K562 (cell line): ENCODE data around the gene PLEKHO1. TPM values are rescaled to one million over a fixed set of nuclear protein-coding genes. Genes with fewer than 3 reads are reported as not detected.

ENCODE experiments used
- HIVEP1 ChIP-seq: fragments of 250-450 bp; sonication (Bioruptor Pico); IDR thresholded peaks from 2 replicates; pipeline ENCODE4 v1.4.0; 2020; ENCODE audit warnings: mild to moderate bottlenecking
- MAFK ChIP-seq: IDR thresholded peaks from 2 replicates; pipeline ENCODE4 v1.6.1; 2011; ENCODE audit warnings: low read length, improper control_type of control experiment
- RCOR1 ChIP-seq, 2 experiments: IDR thresholded peaks; 2 replicates each; pipeline ENCODE4 v1.6.1; 2012; ENCODE audit warnings: low read depth in 2 of 2, low read length in 2 of 2, borderline replicate concordance in 1 of 2, improper control_type of control experiment in 1 of 2
- RFX7 ChIP-seq: fragments of 250-450 bp; sonication (Bioruptor Pico); IDR thresholded peaks from 2 replicates; pipeline ENCODE4 v1.5.1; 2021; ENCODE audit warnings: mild to moderate bottlenecking
- SP1 ChIP-seq: sonication (generic); formaldehyde crosslinking; IDR thresholded peaks from 2 replicates; pipeline ENCODE4 v1.8.1; 2022; ENCODE audit warnings: mild to moderate bottlenecking, missing genetic modification reagents
- ZNF584 ChIP-seq: fragments of 200-800 bp; sonication (Bioruptor generic); IDR thresholded peaks from 2 replicates; pipeline ENCODE4 v1.6.1; 2016; ENCODE audit warnings: low read depth, mild to moderate bottlenecking, missing genetic modification characterization, missing compliant biosample characterization
- polyA plus RNA-seq, 8 experiments: library from polyadenylated mRNA; depleted of rRNA in 4 of 8; stranded (reverse) in 5 of 8; unstranded in 3 of 8; fragments of >200 nt; fragmentation: Nextera tagmentation in 2 of 8; fragmentation: Illumina TruSeq in 1 of 8; extraction: Ambion mirVana in 2 of 8; extraction: Trizol in 1 of 8; gene quantifications; 2 replicates each; pipeline versions ENCODE4 v1.2.1 to v1.2.3, GENCODE V29; 2011 to 2014; ENCODE audit warnings: inconsistent platforms in 1 of 8, missing spikeins in 1 of 8
- total RNA-seq, 7 experiments: library from RNA; depleted of rRNA in 6 of 7; stranded (reverse); fragments of >200 nt in 6 of 7; fragmentation: Illumina TruSeq in 2 of 7; extraction: Trizol in 2 of 7; gene quantifications; 2 replicates each; pipeline versions ENCODE4 v1.2.1 to v1.2.3, GENCODE V29; 2011 to 2021; ENCODE audit warnings: low replicate concordance in 1 of 7
- TF ChIP-seq, protein P1 (sequence below): fragments of 450-650 bp; IDR thresholded peaks from 2 replicates; pipeline ENCODE4 v1.6.1; 2016; ENCODE audit warnings: mild to moderate bottlenecking, moderate library complexity
- TF ChIP-seq, protein P2 (sequence below): fragments of 450-650 bp; formaldehyde crosslinking; IDR thresholded peaks from 2 replicates; pipeline ENCODE4 v1.4.0; 2020; ENCODE audit warnings: mild to moderate bottlenecking, moderate library complexity
- TF ChIP-seq, protein P3 (sequence below): fragments of 450-650 bp; IDR thresholded peaks from 2 replicates; pipeline ENCODE4 v1.6.1; 2016; ENCODE audit warnings: mild to moderate bottlenecking
- TF ChIP-seq, protein P4 (sequence below): sonication (generic); formaldehyde crosslinking; IDR thresholded peaks from 2 replicates; pipeline ENCODE4 v1.8.0; 2022; ENCODE audit warnings: missing genetic modification reagents, mild to moderate bottlenecking, moderate library complexity, borderline replicate concordance

The PLEKHO1 gene
- total and polyA plus RNA-seq, 9 of the 15 experiments (the other 6 are each of a cell fraction or from before 2014, with no cell fraction given) = 0.39 to 16.2 (median 9.6) TPM

DNA sequence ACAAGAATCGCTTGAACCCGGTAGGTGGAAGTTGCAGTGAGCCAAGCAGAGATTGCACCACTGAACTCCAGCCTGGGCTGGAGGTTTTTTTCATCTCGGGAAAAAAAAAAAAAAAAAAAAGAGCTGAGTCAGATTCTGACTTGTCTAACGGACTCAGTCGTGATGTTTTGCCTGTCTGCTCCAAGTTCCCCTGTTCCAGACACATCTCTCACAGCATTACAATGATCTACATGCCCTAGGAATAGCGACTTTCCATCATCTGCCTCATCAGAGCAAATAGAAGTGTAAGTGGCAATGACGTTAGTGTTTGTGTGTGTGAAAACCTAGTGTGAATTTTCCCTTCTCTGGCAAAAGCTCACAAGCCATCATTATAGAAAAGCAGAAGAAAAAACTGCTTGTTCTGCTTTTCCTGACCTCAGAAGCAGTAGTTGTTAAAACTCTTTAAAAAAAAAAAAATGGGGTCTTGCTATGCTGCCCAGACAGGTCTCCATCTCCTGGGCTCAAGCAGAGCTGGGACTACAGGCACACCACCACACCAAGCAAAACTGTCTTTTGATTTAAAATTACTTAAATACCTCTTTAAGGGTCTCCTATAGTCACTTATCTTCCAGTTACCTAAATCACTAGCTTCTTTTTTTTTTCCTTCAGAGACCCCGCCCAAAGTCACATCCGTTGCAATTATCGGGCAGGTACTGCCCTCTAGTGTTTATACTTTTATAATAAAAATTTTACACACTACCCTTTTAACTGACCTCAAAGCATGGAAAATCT, 37.3 kb downstream of the PLEKHO1 start (continued):
- TF ChIP-seq, protein P1, sequence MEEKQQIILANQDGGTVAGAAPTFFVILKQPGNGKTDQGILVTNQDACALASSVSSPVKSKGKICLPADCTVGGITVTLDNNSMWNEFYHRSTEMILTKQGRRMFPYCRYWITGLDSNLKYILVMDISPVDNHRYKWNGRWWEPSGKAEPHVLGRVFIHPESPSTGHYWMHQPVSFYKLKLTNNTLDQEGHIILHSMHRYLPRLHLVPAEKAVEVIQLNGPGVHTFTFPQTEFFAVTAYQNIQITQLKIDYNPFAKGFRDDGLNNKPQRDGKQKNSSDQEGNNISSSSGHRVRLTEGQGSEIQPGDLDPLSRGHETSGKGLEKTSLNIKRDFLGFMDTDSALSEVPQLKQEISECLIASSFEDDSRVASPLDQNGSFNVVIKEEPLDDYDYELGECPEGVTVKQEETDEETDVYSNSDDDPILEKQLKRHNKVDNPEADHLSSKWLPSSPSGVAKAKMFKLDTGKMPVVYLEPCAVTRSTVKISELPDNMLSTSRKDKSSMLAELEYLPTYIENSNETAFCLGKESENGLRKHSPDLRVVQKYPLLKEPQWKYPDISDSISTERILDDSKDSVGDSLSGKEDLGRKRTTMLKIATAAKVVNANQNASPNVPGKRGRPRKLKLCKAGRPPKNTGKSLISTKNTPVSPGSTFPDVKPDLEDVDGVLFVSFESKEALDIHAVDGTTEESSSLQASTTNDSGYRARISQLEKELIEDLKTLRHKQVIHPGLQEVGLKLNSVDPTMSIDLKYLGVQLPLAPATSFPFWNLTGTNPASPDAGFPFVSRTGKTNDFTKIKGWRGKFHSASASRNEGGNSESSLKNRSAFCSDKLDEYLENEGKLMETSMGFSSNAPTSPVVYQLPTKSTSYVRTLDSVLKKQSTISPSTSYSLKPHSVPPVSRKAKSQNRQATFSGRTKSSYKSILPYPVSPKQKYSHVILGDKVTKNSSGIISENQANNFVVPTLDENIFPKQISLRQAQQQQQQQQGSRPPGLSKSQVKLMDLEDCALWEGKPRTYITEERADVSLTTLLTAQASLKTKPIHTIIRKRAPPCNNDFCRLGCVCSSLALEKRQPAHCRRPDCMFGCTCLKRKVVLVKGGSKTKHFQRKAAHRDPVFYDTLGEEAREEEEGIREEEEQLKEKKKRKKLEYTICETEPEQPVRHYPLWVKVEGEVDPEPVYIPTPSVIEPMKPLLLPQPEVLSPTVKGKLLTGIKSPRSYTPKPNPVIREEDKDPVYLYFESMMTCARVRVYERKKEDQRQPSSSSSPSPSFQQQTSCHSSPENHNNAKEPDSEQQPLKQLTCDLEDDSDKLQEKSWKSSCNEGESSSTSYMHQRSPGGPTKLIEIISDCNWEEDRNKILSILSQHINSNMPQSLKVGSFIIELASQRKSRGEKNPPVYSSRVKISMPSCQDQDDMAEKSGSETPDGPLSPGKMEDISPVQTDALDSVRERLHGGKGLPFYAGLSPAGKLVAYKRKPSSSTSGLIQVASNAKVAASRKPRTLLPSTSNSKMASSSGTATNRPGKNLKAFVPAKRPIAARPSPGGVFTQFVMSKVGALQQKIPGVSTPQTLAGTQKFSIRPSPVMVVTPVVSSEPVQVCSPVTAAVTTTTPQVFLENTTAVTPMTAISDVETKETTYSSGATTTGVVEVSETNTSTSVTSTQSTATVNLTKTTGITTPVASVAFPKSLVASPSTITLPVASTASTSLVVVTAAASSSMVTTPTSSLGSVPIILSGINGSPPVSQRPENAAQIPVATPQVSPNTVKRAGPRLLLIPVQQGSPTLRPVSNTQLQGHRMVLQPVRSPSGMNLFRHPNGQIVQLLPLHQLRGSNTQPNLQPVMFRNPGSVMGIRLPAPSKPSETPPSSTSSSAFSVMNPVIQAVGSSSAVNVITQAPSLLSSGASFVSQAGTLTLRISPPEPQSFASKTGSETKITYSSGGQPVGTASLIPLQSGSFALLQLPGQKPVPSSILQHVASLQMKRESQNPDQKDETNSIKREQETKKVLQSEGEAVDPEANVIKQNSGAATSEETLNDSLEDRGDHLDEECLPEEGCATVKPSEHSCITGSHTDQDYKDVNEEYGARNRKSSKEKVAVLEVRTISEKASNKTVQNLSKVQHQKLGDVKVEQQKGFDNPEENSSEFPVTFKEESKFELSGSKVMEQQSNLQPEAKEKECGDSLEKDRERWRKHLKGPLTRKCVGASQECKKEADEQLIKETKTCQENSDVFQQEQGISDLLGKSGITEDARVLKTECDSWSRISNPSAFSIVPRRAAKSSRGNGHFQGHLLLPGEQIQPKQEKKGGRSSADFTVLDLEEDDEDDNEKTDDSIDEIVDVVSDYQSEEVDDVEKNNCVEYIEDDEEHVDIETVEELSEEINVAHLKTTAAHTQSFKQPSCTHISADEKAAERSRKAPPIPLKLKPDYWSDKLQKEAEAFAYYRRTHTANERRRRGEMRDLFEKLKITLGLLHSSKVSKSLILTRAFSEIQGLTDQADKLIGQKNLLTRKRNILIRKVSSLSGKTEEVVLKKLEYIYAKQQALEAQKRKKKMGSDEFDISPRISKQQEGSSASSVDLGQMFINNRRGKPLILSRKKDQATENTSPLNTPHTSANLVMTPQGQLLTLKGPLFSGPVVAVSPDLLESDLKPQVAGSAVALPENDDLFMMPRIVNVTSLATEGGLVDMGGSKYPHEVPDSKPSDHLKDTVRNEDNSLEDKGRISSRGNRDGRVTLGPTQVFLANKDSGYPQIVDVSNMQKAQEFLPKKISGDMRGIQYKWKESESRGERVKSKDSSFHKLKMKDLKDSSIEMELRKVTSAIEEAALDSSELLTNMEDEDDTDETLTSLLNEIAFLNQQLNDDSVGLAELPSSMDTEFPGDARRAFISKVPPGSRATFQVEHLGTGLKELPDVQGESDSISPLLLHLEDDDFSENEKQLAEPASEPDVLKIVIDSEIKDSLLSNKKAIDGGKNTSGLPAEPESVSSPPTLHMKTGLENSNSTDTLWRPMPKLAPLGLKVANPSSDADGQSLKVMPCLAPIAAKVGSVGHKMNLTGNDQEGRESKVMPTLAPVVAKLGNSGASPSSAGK = 0 out of 2 replicates have a peak, but pooled peaks have one; percentile 7
- TF ChIP-seq, protein P2, sequence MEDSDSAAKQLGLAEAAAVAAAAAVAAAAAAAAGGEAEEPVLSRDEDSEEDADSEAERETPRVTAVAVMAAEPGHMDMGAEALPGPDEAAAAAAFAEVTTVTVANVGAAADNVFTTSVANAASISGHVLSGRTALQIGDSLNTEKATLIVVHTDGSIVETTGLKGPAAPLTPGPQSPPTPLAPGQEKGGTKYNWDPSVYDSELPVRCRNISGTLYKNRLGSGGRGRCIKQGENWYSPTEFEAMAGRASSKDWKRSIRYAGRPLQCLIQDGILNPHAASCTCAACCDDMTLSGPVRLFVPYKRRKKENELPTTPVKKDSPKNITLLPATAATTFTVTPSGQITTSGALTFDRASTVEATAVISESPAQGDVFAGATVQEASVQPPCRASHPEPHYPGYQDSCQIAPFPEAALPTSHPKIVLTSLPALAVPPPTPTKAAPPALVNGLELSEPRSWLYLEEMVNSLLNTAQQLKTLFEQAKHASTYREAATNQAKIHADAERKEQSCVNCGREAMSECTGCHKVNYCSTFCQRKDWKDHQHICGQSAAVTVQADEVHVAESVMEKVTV (CRISPR knock-in tag) = peak; percentile 72
- peak; percentile 86 for TF ChIP-seq MAFK
- TF ChIP-seq, protein P3, sequence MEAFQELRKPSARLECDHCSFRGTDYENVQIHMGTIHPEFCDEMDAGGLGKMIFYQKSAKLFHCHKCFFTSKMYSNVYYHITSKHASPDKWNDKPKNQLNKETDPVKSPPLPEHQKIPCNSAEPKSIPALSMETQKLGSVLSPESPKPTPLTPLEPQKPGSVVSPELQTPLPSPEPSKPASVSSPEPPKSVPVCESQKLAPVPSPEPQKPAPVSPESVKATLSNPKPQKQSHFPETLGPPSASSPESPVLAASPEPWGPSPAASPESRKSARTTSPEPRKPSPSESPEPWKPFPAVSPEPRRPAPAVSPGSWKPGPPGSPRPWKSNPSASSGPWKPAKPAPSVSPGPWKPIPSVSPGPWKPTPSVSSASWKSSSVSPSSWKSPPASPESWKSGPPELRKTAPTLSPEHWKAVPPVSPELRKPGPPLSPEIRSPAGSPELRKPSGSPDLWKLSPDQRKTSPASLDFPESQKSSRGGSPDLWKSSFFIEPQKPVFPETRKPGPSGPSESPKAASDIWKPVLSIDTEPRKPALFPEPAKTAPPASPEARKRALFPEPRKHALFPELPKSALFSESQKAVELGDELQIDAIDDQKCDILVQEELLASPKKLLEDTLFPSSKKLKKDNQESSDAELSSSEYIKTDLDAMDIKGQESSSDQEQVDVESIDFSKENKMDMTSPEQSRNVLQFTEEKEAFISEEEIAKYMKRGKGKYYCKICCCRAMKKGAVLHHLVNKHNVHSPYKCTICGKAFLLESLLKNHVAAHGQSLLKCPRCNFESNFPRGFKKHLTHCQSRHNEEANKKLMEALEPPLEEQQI = peak; percentile 26; the same call in 1 of the 2 replicates
- TF ChIP-seq RCOR1 (IDR thresholded peaks at IDR 0.05; ENCODE audit: borderline replicate concordance in 1 of 2, low read depth in 2 of 2, low read length in 2 of 2) = peak in 1 of 2 experiments; percentile 44; a peak in 1 of 4 replicates
- no peak for TF ChIP-seq ZNF584 (CRISPR knock-in tag)
- no peak for TF ChIP-seq RFX7 (CRISPR knock-in tag)
- no peak for TF ChIP-seq HIVEP1 (CRISPR knock-in tag)
- TF ChIP-seq, protein P4, sequence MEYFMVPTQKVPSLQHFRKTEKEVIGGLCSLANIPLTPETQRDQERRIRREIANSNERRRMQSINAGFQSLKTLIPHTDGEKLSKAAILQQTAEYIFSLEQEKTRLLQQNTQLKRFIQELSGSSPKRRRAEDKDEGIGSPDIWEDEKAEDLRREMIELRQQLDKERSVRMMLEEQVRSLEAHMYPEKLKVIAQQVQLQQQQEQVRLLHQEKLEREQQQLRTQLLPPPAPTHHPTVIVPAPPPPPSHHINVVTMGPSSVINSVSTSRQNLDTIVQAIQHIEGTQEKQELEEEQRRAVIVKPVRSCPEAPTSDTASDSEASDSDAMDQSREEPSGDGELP = no peak
- peak; percentile 33; the same call in 1 of the 2 replicates for TF ChIP-seq SP1 (CRISPR knock-in tag)
